Measurements from ENCODE around the gene CIB2.

DNA sequence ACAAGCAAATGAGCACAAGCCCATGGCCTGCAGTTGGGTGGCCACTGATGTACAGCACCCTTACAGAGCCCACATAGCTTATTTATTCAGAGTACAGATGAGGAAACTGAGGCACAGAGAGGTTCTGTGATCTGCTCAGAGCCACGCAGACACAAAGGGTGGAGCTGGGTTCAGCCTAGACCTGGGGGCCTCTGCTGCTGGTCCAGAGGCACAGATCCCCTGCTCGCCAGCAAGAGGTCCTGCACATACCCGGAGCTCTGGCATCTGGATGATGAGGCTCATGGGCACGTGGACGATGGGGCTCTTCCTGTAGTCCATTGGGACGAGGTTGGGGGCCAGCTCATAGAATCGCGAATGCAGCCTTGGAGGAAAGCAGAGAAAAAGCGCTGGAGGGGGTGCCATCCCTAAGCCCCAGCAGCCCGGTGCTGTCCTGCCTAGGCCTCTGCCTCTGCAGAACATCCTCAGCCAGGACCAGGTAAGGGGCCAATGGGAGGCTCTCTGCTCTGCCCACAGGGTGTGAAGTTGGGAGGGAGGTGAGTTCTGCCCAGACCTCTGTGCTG lies 20.2 kb downstream of the CIB2 start:
- TF ChIP-seq ZNF776 (tag by site-specific recombination; IDR thresholded peaks at IDR 0.05; ENCODE audit: borderline replicate concordance) (no peak), ZNF626 (tag by site-specific recombination; IDR thresholded peaks at IDR 0.05) (no peak)
- TF ChIP-seq, protein P1, sequence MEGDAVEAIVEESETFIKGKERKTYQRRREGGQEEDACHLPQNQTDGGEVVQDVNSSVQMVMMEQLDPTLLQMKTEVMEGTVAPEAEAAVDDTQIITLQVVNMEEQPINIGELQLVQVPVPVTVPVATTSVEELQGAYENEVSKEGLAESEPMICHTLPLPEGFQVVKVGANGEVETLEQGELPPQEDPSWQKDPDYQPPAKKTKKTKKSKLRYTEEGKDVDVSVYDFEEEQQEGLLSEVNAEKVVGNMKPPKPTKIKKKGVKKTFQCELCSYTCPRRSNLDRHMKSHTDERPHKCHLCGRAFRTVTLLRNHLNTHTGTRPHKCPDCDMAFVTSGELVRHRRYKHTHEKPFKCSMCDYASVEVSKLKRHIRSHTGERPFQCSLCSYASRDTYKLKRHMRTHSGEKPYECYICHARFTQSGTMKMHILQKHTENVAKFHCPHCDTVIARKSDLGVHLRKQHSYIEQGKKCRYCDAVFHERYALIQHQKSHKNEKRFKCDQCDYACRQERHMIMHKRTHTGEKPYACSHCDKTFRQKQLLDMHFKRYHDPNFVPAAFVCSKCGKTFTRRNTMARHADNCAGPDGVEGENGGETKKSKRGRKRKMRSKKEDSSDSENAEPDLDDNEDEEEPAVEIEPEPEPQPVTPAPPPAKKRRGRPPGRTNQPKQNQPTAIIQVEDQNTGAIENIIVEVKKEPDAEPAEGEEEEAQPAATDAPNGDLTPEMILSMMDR (tag by site-specific recombination; IDR thresholded peaks at IDR 0.05) = no peak
- TF ChIP-seq, protein P2, sequence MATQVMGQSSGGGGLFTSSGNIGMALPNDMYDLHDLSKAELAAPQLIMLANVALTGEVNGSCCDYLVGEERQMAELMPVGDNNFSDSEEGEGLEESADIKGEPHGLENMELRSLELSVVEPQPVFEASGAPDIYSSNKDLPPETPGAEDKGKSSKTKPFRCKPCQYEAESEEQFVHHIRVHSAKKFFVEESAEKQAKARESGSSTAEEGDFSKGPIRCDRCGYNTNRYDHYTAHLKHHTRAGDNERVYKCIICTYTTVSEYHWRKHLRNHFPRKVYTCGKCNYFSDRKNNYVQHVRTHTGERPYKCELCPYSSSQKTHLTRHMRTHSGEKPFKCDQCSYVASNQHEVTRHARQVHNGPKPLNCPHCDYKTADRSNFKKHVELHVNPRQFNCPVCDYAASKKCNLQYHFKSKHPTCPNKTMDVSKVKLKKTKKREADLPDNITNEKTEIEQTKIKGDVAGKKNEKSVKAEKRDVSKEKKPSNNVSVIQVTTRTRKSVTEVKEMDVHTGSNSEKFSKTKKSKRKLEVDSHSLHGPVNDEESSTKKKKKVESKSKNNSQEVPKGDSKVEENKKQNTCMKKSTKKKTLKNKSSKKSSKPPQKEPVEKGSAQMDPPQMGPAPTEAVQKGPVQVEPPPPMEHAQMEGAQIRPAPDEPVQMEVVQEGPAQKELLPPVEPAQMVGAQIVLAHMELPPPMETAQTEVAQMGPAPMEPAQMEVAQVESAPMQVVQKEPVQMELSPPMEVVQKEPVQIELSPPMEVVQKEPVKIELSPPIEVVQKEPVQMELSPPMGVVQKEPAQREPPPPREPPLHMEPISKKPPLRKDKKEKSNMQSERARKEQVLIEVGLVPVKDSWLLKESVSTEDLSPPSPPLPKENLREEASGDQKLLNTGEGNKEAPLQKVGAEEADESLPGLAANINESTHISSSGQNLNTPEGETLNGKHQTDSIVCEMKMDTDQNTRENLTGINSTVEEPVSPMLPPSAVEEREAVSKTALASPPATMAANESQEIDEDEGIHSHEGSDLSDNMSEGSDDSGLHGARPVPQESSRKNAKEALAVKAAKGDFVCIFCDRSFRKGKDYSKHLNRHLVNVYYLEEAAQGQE (tag by site-specific recombination; IDR thresholded peaks at IDR 0.05) = no peak
